Measurements from ENCODE around the gene TELO2. TPM values are rescaled to one million over a fixed set of nuclear protein-coding genes. Genes with fewer than 3 reads are reported as not detected.

The TELO2 gene
- total RNA-seq, 1 donor from 2014 or later, result 26.0 TPM

- intact Hi-C loops (cut with DNase I), result no loop called here
- Histone ChIP-seq H3K27ac (no peak overlapping the region), H3K27me3 (no peaks in the 10 kb centered on the region), H3K4me1 (peaks cover 15% of the 10 kb centered on the region), H3K9me3 (no peaks in the 10 kb centered on the region), H3K4me3 (no peak overlapping the region), H3K36me3 (peaks cover 4% of the 10 kb centered on the region)
- ATAC-seq (no peak), DNase-seq (no peak)
- TF ChIP-seq CTCF (IDR thresholded peaks at IDR 0.05), result no peak
Observed at GRCh38 chr16:1524366-1524765, 31.2 kb downstream of the TELO2 start.

GRCh38 chr16:1525871-1526607 lies 32.9 kb downstream of the TELO2 start:
- DNase-seq (no peak), ATAC-seq (no peak)
- peaks cover 30% of the 10 kb centered on the region for H3K4me1 ChIP-seq
- peaks cover 4% of the 10 kb centered on the region for H3K36me3 ChIP-seq
- intact Hi-C loops (cut with DNase I), result no loop called here
- H3K27ac ChIP-seq, result no peak overlapping the region
- no peaks in the 10 kb centered on the region for H3K9me3 ChIP-seq
- H3K27me3 ChIP-seq, result no peaks in the 10 kb centered on the region
- no peak for TF ChIP-seq CTCF (IDR thresholded peaks at IDR 0.05)
- no peak overlapping the region for H3K4me3 ChIP-seq

- H3K9me3 ChIP-seq, result no peaks in the 10 kb centered on the region
- intact Hi-C loops (cut with DNase I), result no loop called here
- DNase-seq, result no peak
- peaks cover 37% of the 10 kb centered on the region for H3K4me1 ChIP-seq
- no peaks in the 10 kb centered on the region for H3K27me3 ChIP-seq
- ATAC-seq, result no peak
- TF ChIP-seq CTCF (IDR thresholded peaks at IDR 0.05), result no peak
- H3K27ac ChIP-seq, result peak overlapping the region; percentile 17
- H3K36me3 ChIP-seq, result peaks cover 4% of the 10 kb centered on the region
- H3K4me3 ChIP-seq, result no peak overlapping the region
Observed at GRCh38 chr16:1526608-1527555, 33.7 kb downstream of the TELO2 start.

- Histone ChIP-seq H3K4me1 (peaks cover 48% of the 10 kb centered on the region), H3K36me3 (peaks cover 4% of the 10 kb centered on the region), H3K27me3 (no peaks in the 10 kb centered on the region), H3K27ac (peak overlapping the region; percentile 17), H3K9me3 (no peaks in the 10 kb centered on the region), H3K4me3 (no peak overlapping the region)
- no peak for TF ChIP-seq CTCF (IDR thresholded peaks at IDR 0.05)
- DNase-seq, result no peak
- ATAC-seq, result peak; percentile 7
- intact Hi-C loops (cut with DNase I), result no loop called here
Observed at GRCh38 chr16:1527836-1528811, 35.0 kb downstream of the TELO2 start.

GRCh38 chr16:1528921-1529537 lies 35.9 kb downstream of the TELO2 start:
- H3K4me1 ChIP-seq, result peaks cover 48% of the 10 kb centered on the region
- H3K4me3 ChIP-seq, result no peak overlapping the region
- H3K27ac ChIP-seq, result no peak overlapping the region
- no peak for TF ChIP-seq CTCF (IDR thresholded peaks at IDR 0.05)
- DNase-seq, result no peak
- no peak for ATAC-seq
- intact Hi-C loops (cut with DNase I), result no loop called here
- H3K27me3 ChIP-seq, result no peaks in the 10 kb centered on the region
- H3K9me3 ChIP-seq, result no peaks in the 10 kb centered on the region
- no peaks in the 10 kb centered on the region for H3K36me3 ChIP-seq
